ENCODE data around the gene PAMR1. TPM values are rescaled to one million over a fixed set of nuclear protein-coding genes. Genes with fewer than 3 reads are reported as not detected.

The PAMR1 gene
- total and polyA plus RNA-seq, 2 donors (not counting 3 experiments of a cell fraction or from before 2014, with no cell fraction given), result not detected

GRCh38 chr11:35539256-35539655 is 13.8 kb upstream of the PAMR1 start:
- ChIA-PET POLR2A (no interaction called here), CTCF (no interaction called here)
- Histone ChIP-seq H4K20me1 (replicated peaks; ENCODE audit: control insufficient read depth, extremely low read depth, insufficient read depth, low read length) (no peaks in the 10 kb centered on the region), H3K9ac (replicated peaks; ENCODE audit: extremely low read depth, insufficient read depth, low read length) (no peak overlapping the region), H3K79me2 (ENCODE audit: control insufficient read depth, insufficient read depth, low read length) (no peaks in the 10 kb centered on the region), H3K4me1 (ENCODE audit: control insufficient read depth, extremely low read depth, insufficient read depth, low read length) (no peaks in the 10 kb centered on the region), H3K4me2 (ENCODE audit: insufficient read depth, low read length) (no peak overlapping the region), H3K36me3 (ENCODE audit: control insufficient read depth in 2 of 2, extremely low read depth in 1 of 2, insufficient read depth in 2 of 2, low read length in 2 of 2) (no peaks in the 10 kb centered on the region), H3K9me3 (replicated peaks; ENCODE audit: control insufficient read depth, insufficient read depth, low read length) (no peaks in the 10 kb centered on the region), H3K27me3 (ENCODE audit: control insufficient read depth in 2 of 2, insufficient read depth in 2 of 2, low read length in 2 of 2) (peaks cover 0 to 3% of the 10 kb centered on the region in 2 experiments), H3K4me3 (replicated peaks in 1 of 3; ENCODE audit: insufficient read depth in 1 of 3, low read depth in 1 of 3, low read length in 3 of 3) (no peak overlapping the region), H3K27ac (ENCODE audit: insufficient read depth, low read depth, low read length) (no peak overlapping the region), H2AFZ (ENCODE audit: low read depth, low read length) (no peak overlapping the region), H3K9me1 (replicated peaks; ENCODE audit: control insufficient read depth, extremely low read depth, insufficient read depth, low read length) (no peaks in the 10 kb centered on the region)
- DNase-seq (ENCODE audit: low read depth, low spot score) (no peak), FAIRE-seq (no peak)
- intact Hi-C loops (cut with micrococcal nuclease) (no loop called here), dilution Hi-C loops (cut with MboI; ENCODE audit: extremely low pct_ligation_motif_present, low sequenced_read_pairs) (no loop called here)
- no TSS peak for BruUV-seq (replicated peaks)
- TF ChIP-seq FOS (IDR thresholded peaks at IDR 0.05; ENCODE audit: borderline replicate concordance, insufficient read depth, low read length) (no peak), POLR2AphosphoS5 (IDR thresholded peaks at IDR 0.05; ENCODE audit: insufficient read depth, low read depth, low read length) (no peak), POLR2A (IDR thresholded peaks at IDR 0.05; ENCODE audit: low read depth, low read length) (no peak), JUN (IDR thresholded peaks at IDR 0.05; ENCODE audit: borderline replicate concordance, insufficient read depth, insufficient read length, low read depth) (no peak), MYC (IDR thresholded peaks at IDR 0.05; ENCODE audit: low read depth, low read length) (no peak), MAX (IDR thresholded peaks at IDR 0.05; ENCODE audit: insufficient read depth, insufficient read length) (no peak), EZH2 (IDR thresholded peaks at IDR 0.05; ENCODE audit: borderline replicate concordance, low read depth, low read length, severe bottlenecking) (no peak), CTCF (IDR thresholded peaks at IDR 0.05; ENCODE audit: extremely low read depth in 1 of 2, insufficient read depth in 1 of 2, low read depth in 1 of 2, low read length in 2 of 2) (no peak), GATA2 (IDR thresholded peaks at IDR 0.05; ENCODE audit: insufficient read depth, insufficient read length, low read depth, low read length) (no peak)
